HG03520 (cell line): ENCODE data around the gene METTL8.

Experiments used
- ATAC-seq: cut with Tn5 transposase; IDR thresholded peaks from one replicate; pipeline ENCODE4 v1.9.1; 2021; ENCODE audit warnings: mild to moderate bottlenecking, moderate library complexity; ENCODE audit not compliant: unreplicated experiment

The METTL8 gene

DNA sequence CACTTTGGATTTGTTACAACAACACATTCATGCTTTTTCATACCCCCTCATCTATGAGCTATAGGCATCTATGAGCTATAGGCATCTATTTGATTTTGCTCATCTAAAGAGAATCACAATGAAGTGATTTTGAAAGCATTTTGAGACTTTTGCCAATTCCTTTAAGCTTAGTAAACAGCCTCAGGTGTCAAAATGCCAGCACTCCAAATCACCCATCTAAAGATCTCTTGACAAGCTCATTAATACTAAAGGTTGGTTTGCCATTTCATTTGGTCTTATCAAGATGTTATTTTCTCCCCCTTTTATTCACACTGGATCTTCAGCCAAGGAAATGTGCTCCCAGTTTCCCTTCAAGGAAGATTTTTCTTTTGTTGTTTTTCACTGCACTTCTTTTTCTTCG is 162.4 kb downstream of the METTL8 start:
- ATAC-seq: no peak

DNA sequence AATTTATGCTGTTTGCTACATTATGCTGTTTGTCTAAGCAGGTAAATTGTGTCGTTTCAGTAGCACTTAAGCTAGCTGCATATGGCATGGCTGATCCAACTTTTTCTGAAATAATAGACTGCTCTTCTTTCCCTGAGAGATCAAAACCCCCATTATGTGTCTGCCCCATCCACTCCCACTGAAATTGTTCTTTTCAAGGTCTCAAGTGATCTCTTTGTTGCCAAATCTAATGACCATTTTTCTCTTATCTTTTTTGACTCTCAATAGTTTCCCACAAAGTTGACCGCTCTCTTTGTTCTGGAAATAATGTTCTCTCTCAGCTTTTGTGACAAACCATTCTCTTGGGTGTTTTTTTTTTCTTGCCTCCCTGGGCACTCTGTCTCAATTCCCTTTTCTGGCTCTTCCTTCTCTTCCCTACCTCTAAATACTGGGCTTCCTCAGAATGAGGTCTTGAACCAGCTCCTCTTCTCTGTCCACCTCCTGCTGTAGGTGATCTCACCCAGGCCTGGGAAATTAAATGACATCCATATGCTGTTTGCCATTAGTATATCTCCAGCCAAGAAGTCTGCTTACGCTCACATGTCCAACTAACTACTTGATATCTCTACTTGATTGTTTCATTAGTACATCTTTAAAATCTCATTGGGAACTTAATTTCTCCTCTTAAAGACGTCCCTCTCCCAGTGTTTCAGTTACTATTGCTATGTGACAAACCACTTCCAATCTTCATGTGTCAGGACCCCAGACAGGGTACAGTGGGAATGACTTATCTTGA is 165.7 kb downstream of the METTL8 start:
- no peak for ATAC-seq
